ENCODE results near the gene PRR15L. TPM values are rescaled to one million over a fixed set of nuclear protein-coding genes. Genes with fewer than 3 reads are reported as not detected.
A peak's percentile ranks its signal among the peaks of the same experiment; 100 is the strongest.

PRR15L gene
- total RNA-seq, 1 experiment from 2014 or later: not detected

- DNase-seq: peak; percentile 96
- no peak within 1 kb of the TSS for H3K56ac ChIP-seq (ENCODE audit: insufficient read length, low read depth, low read length)
- peak within 1 kb of the TSS; percentile 41 for H3K9ac ChIP-seq (ENCODE audit: extremely low read depth, insufficient read length, low read length)
- no peak within 1 kb of the TSS for H3T11ph ChIP-seq (ENCODE audit: low read length)
- no peaks in the 10 kb centered on the region for H3K79me2 ChIP-seq (ENCODE audit: insufficient read depth, low read length)
- no peak within 1 kb of the TSS for H3K23ac ChIP-seq (ENCODE audit: insufficient read length, low read depth, low read length)
- Mint-ChIP-seq H3K27me3 (ENCODE audit: low read depth) (peaks cover 36% of the 10 kb centered on the region), H3K4me3 (peak within 1 kb of the TSS; percentile 55 to 83), H3K9me3 (no peaks in the 10 kb centered on the region; a peak in 3 of 5 replicates), H3K27ac (peak within 1 kb of the TSS in 1 of 3 experiments; percentile 70; a peak in 1 of 7 replicates), H3K4me1 (peaks cover 5 to 13% of the 10 kb centered on the region in 2 experiments; a peak in 3 of 4 replicates), H3K36me3 (ENCODE audit: insufficient read depth in 1 of 3, low read depth in 3 of 3) (peaks cover 0 to 3% (median 0%) of the 10 kb centered on the region in 3 experiments; a peak in 3 of 7 replicates)
- peaks cover 2% of the 10 kb centered on the region; the same call in 1 of the 2 replicates for H3K27me3 ChIP-seq (ENCODE audit: insufficient read depth, low read length)
- no peak within 1 kb of the TSS for H2BK20ac ChIP-seq (ENCODE audit: low read depth, low read length, poor library complexity, severe bottlenecking)
- H2BK5ac ChIP-seq (ENCODE audit: insufficient read length, low read length): no peak within 1 kb of the TSS
- no peak within 1 kb of the TSS for H4K91ac ChIP-seq (ENCODE audit: insufficient read length, low read depth, low read length)
- no peaks in the 10 kb centered on the region for H4K20me1 ChIP-seq (ENCODE audit: control insufficient read depth, insufficient read depth, insufficient read length)
- H4K5ac ChIP-seq (ENCODE audit: insufficient read length, low read depth, low read length): no peak within 1 kb of the TSS
- no peak within 1 kb of the TSS for H3K14ac ChIP-seq (ENCODE audit: insufficient read depth, low read length)
- TF ChIP-seq CTCF (conservative IDR thresholded peaks at IDR 0.05): no peak
- H2AFZ ChIP-seq (ENCODE audit: low read length): no peak within 1 kb of the TSS
- peak within 1 kb of the TSS; percentile 98 for H3K4me2 ChIP-seq (ENCODE audit: insufficient read depth, insufficient read length, low read length)
- H2BK12ac ChIP-seq (ENCODE audit: insufficient read length, low read depth, low read length): no peak within 1 kb of the TSS
- H2BK120ac ChIP-seq (ENCODE audit: low read depth, low read length, poor library complexity, severe bottlenecking): no peak within 1 kb of the TSS
- no peak within 1 kb of the TSS for H2BK15ac ChIP-seq (ENCODE audit: low read depth, low read length)
- no peak within 1 kb of the TSS for H4K8ac ChIP-seq (replicated peaks; ENCODE audit: insufficient read length, low read depth, low read length)
- no CpG with 5 or more reads among the region's 50 CpGs for WGBS (ENCODE audit: extremely low coverage, insufficient read length, low lambda C conversion rate)
- H3K18ac ChIP-seq (ENCODE audit: insufficient read length, low read depth, low read length): no peak within 1 kb of the TSS
- H3K23me2 ChIP-seq (ENCODE audit: insufficient read length, low read depth, low read length, poor library complexity, severe bottlenecking): peaks cover 9% of the 10 kb centered on the region
- no peaks in the 10 kb centered on the region for H3K4me1 ChIP-seq (ENCODE audit: insufficient read depth, low read length)
- no peak within 1 kb of the TSS for H2AK5ac ChIP-seq (ENCODE audit: insufficient read length, low read length)
- no peak within 1 kb of the TSS for H3K4ac ChIP-seq (ENCODE audit: low read depth, low read length)
- H3K27ac ChIP-seq (ENCODE audit: insufficient read length, low read depth, low read length): no peak within 1 kb of the TSS
- no peaks in the 10 kb centered on the region for H3K79me1 ChIP-seq (ENCODE audit: insufficient read depth, low read depth, low read length, poor library complexity, severe bottlenecking)
- H3K9me3 ChIP-seq (ENCODE audit: control insufficient read depth, low read depth, low read length): no peaks in the 10 kb centered on the region
Observed at GRCh38 chr17:47941246-47942095, 16.2 kb downstream of the PRR15L start, which contains the start of gene PNPO. PNPO (plus strand) TSS chr17:47941571; CDS start chr17:47941676, 105 bp downstream.
